Vagina (tissue), 2 donors: Measurements from ENCODE around the gene SEPTIN2. TPM values are rescaled to one million over a fixed set of nuclear protein-coding genes. Genes with fewer than 3 reads are reported as not detected.
"Not testable (repeated sequence)": the region's sequence is repeated elsewhere in the genome, so short reads cannot be mapped to it uniquely, and the experiment has no call there.

Experiments
- DNase-seq, 2 donors: peaks; one replicate each; pipeline ENCODE4 v3.0.0-alpha.2; 2017; ENCODE audit errors: extremely low spot score in 2 of 2
- H3K27ac ChIP-seq: fragments of 200-600 bp; sonication (generic); one replicate; pipeline ENCODE4 v1.5.1; 2019
- H3K27me3 ChIP-seq: fragments of 200-600 bp; sonication (generic); one replicate; pipeline ENCODE4 v1.5.1; 2019
- H3K36me3 ChIP-seq, 2 donors: fragments of 200-600 bp; sonication (generic); one replicate each; pipeline ENCODE4 v1.5.1; 2017 to 2019
- H3K4me1 ChIP-seq: fragments of 200-600 bp; sonication (generic); one replicate; pipeline ENCODE4 v1.5.1; 2019
- H3K4me3 ChIP-seq, 2 donors: fragments of 200-600 bp; sonication (generic); 1 replicate in 1 of 2; 2 replicates in 1 of 2; pipeline ENCODE4 v1.5.1; 2016 to 2019
- H3K9me3 ChIP-seq: fragments of 200-600 bp; sonication (generic); one replicate; pipeline ENCODE4 v1.5.1; 2019
- POLR2A ChIP-seq, 2 donors: fragments of 450-650 bp; IDR thresholded peaks; one replicate each; pipeline ENCODE4 v1.6.1; 2017; ENCODE audit warnings: antibody characterized with exemption in 2 of 2, mild to moderate bottlenecking in 2 of 2, moderate library complexity in 2 of 2
- POLR2AphosphoS5 ChIP-seq, 2 donors: sonication (generic); formaldehyde crosslinking; IDR thresholded peaks; one replicate each; pipeline ENCODE4 v1.9.0; 2017; ENCODE audit warnings: antibody characterized with exemption in 2 of 2, mild to moderate bottlenecking in 2 of 2, low read depth in 1 of 2; ENCODE audit not compliant: insufficient read depth in 1 of 2
- intact Hi-C: fragments of 100-400 bp; cut with DNase I; formaldehyde crosslinking; loops from one replicate; pipeline ENCODE4 v1.15.1; 2023
- total RNA-seq: library from RNA; depleted of rRNA; stranded (reverse); fragments of >200 nt; gene quantifications from one replicate; pipeline ENCODE4 v1.2.3, GENCODE V29; 2016
- TF ChIP-seq, protein P1 (sequence below), 3 experiments: fragments of 450-650 bp in 2 of 3; fragments of 200-600 bp in 1 of 3; sonication (generic) in 1 of 3; IDR thresholded peaks; one replicate each; pipeline ENCODE4 v1.5.1; 2017 to 2019; ENCODE audit warnings: antibody characterized with exemption in 3 of 3, mild to moderate bottlenecking in 2 of 3, moderate library complexity in 2 of 3

SEPTIN2 gene
- total RNA-seq, 1 donor from 2014 or later: 198 TPM

DNA sequence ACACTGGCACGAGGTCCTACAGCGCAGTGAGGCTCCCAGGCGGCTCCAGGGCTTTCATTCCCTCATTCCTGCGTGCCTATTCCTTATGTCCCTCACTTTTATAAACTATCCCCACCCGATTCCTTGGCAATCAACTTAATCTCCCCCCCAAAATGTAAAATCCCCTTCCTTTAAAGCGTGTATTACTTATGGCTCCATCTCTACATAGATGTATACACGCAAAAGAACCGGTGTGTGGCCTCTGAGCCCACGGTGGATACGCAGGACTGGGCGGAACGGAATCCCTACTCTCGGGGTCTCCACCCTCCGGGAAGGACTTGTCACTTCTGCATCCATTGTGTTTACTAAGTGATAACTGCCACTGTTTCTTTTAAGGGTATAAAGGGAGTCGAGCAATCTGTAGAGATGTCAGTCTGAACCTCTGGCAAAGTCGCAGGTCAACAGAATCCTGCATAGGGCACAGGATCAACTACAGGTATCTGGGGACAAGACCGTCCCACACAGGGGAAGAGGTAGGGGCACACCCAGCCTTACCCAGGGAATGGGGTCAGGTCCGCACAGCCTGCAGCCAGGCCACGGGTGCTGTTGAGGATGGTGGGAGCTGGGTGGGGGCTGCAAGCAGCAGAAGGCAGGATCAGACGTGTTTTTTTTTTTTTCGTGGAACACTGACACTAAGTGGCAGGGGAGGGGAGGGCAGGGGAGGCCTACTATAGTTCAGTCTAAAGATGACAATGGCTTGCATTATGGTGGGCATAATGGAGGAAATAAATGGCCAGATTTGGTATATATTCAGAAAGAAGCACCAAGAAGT is 42.3 kb upstream of the SEPTIN2 start:
- Histone ChIP-seq H3K9me3 (no peaks in the 10 kb centered on the region), H3K27ac (peak overlapping the region; percentile 94), H3K36me3 (no peaks in the 10 kb centered on the region), H3K4me3 (peak overlapping the region; percentile 91 to 92), H3K4me1 (peaks cover 44% of the 10 kb centered on the region), H3K27me3 (no peaks in the 10 kb centered on the region)
- intact Hi-C loops: loop anchor here (5.0 kb wide), 1 partner anchor 44 kb away; the partner anchor contains the start of genes HDLBP and SEPTIN2
- TF ChIP-seq, protein P1, sequence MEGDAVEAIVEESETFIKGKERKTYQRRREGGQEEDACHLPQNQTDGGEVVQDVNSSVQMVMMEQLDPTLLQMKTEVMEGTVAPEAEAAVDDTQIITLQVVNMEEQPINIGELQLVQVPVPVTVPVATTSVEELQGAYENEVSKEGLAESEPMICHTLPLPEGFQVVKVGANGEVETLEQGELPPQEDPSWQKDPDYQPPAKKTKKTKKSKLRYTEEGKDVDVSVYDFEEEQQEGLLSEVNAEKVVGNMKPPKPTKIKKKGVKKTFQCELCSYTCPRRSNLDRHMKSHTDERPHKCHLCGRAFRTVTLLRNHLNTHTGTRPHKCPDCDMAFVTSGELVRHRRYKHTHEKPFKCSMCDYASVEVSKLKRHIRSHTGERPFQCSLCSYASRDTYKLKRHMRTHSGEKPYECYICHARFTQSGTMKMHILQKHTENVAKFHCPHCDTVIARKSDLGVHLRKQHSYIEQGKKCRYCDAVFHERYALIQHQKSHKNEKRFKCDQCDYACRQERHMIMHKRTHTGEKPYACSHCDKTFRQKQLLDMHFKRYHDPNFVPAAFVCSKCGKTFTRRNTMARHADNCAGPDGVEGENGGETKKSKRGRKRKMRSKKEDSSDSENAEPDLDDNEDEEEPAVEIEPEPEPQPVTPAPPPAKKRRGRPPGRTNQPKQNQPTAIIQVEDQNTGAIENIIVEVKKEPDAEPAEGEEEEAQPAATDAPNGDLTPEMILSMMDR (IDR thresholded peaks at IDR 0.05): no peak
- no peak for TF ChIP-seq POLR2AphosphoS5 (IDR thresholded peaks at IDR 0.05; ENCODE audit: insufficient read depth in 1 of 2, low read depth in 1 of 2)
- TF ChIP-seq POLR2A (IDR thresholded peaks at IDR 0.05): no peak
- no peak for DNase-seq

DNA sequence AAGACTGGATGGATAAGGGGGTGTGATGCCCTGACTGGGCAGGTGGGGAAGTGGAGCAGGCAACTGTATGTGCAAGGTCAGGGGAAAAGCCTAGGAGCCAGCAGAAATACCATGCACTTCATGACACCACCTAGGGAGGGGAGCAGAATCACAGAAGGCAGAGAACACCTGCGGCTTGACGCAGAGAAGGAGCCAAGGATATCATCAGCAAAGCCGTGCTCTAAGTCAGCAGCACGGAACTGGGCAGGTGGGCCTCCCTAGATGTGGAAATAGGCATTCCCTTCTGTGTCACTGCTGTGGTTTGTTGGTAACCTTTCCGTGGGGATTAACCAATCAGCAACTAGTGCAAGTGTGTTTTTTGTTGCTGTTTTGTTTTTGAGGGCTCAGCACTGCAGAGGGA is 41.6 kb upstream of the SEPTIN2 start:
- Histone ChIP-seq H3K4me1 (peaks cover 38% of the 10 kb centered on the region), H3K4me3 (no peak overlapping the region), H3K36me3 (no peaks in the 10 kb centered on the region), H3K9me3 (no peaks in the 10 kb centered on the region), H3K27ac (no peak overlapping the region), H3K27me3 (no peaks in the 10 kb centered on the region)
- no peak for DNase-seq
- TF ChIP-seq, protein P1 (IDR thresholded peaks at IDR 0.05): no peak
- TF ChIP-seq POLR2A (IDR thresholded peaks at IDR 0.05): no peak
- TF ChIP-seq POLR2AphosphoS5 (IDR thresholded peaks at IDR 0.05; ENCODE audit: insufficient read depth in 1 of 2, low read depth in 1 of 2): no peak
- intact Hi-C loops: loop anchor here (5.0 kb wide), 1 partner anchor 43 kb away; the partner anchor contains the start of genes HDLBP and SEPTIN2

GRCh38 chr2:241275504-241275903 is 40.2 kb upstream of the SEPTIN2 start:
- no peak overlapping the region for H3K4me3 ChIP-seq
- H3K4me1 ChIP-seq: peaks cover 24% of the 10 kb centered on the region
- no peaks in the 10 kb centered on the region for H3K9me3 ChIP-seq
- no peaks in the 10 kb centered on the region for H3K27me3 ChIP-seq
- TF ChIP-seq, protein P1 (IDR thresholded peaks at IDR 0.05): no peak
- TF ChIP-seq POLR2A (IDR thresholded peaks at IDR 0.05): no peak
- no peak for TF ChIP-seq POLR2AphosphoS5 (IDR thresholded peaks at IDR 0.05; ENCODE audit: insufficient read depth in 1 of 2, low read depth in 1 of 2)
- intact Hi-C loops: no loop called here
- no peak overlapping the region for H3K27ac ChIP-seq
- H3K36me3 ChIP-seq: no peaks in the 10 kb centered on the region
- DNase-seq: no peak

GRCh38 chr2:241275910-241276309 is 39.8 kb upstream of the SEPTIN2 start:
- H3K27me3 ChIP-seq: no peaks in the 10 kb centered on the region
- H3K4me1 ChIP-seq: peaks cover 20% of the 10 kb centered on the region
- H3K27ac ChIP-seq: no peak overlapping the region
- intact Hi-C loops: no loop called here
- no peak for DNase-seq
- TF ChIP-seq, protein P1 (IDR thresholded peaks at IDR 0.05): no peak
- no peak for TF ChIP-seq POLR2AphosphoS5 (IDR thresholded peaks at IDR 0.05; ENCODE audit: insufficient read depth in 1 of 2, low read depth in 1 of 2)
- no peak for TF ChIP-seq POLR2A (IDR thresholded peaks at IDR 0.05)
- H3K9me3 ChIP-seq: no peaks in the 10 kb centered on the region
- H3K36me3 ChIP-seq: no peaks in the 10 kb centered on the region
- no peak overlapping the region for H3K4me3 ChIP-seq

- intact Hi-C loops, H3K9me3 ChIP-seq, DNase-seq, H3K36me3 ChIP-seq, H3K27me3 ChIP-seq, H3K4me3 ChIP-seq, H3K4me1 ChIP-seq, H3K27ac ChIP-seq: not testable (repeated sequence)
Measured at GRCh38 chr2:241278306-241278705, 37.4 kb upstream of the SEPTIN2 start.
